ENCODE measurements around the gene TMEM229B.
A peak's percentile ranks its signal among the peaks of the same experiment; 100 is the strongest.

The TMEM229B gene

DNA sequence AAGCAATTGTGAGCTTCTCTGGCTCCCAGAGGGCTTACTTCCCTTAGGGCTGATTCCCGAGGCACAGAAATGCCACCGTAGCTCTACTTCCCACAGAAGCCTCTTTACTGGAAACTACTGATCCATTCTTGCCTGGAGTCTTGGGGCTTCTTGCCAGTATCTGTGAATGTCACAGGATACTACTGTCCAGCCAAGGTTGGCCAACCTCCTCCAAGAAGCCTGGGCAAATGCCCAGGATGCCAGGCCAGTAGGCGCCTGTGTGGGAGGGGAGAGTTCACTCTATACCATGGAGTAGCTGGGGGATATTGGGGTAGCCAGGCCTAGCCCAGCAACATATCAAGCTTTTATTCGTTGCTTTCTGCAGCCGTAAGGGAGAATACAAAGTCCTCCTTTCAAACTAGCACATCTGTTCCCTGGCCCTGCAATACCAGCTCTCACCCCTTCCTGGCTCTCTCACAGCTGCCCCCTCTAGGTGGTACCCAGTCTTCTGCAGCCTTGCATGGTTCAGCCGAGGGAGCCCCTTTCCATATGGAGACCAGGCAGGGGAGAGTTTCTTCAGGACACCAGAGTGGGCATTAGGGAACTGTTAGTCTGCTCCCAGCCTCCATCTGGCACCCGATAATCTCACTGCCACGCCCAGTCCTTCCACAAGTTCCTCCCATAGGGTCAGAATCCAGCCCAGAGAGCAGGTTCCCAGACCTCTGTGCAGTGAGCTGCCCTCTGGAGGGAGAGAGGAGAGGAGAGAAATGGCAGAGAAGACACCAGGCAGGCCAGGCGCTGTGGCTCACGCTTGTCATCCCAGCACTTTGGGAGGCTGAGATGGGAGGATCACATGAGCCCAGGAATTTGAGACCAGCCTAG lies 52.3 kb downstream of the TMEM229B start:
- H3K27ac Mint-ChIP-seq = no peak overlapping the region
- H3K9me3 Mint-ChIP-seq = no peaks in the 10 kb centered on the region
- no peak for DNase-seq
- H3K36me3 Mint-ChIP-seq (ENCODE audit: low read depth) = no peaks in the 10 kb centered on the region
- TF ChIP-seq, protein P1, sequence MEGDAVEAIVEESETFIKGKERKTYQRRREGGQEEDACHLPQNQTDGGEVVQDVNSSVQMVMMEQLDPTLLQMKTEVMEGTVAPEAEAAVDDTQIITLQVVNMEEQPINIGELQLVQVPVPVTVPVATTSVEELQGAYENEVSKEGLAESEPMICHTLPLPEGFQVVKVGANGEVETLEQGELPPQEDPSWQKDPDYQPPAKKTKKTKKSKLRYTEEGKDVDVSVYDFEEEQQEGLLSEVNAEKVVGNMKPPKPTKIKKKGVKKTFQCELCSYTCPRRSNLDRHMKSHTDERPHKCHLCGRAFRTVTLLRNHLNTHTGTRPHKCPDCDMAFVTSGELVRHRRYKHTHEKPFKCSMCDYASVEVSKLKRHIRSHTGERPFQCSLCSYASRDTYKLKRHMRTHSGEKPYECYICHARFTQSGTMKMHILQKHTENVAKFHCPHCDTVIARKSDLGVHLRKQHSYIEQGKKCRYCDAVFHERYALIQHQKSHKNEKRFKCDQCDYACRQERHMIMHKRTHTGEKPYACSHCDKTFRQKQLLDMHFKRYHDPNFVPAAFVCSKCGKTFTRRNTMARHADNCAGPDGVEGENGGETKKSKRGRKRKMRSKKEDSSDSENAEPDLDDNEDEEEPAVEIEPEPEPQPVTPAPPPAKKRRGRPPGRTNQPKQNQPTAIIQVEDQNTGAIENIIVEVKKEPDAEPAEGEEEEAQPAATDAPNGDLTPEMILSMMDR (IDR thresholded peaks at IDR 0.05) = no peak
- no peak overlapping the region for H3K4me3 Mint-ChIP-seq
- H3K27me3 Mint-ChIP-seq (ENCODE audit: low read depth, poor library complexity) = peaks cover 37% of the 10 kb centered on the region
- peaks cover 20% of the 10 kb centered on the region for H3K4me1 Mint-ChIP-seq

- no peak for DNase-seq
- Mint-ChIP-seq H3K36me3 (ENCODE audit: low read depth) (no peaks in the 10 kb centered on the region), H3K27me3 (ENCODE audit: low read depth, poor library complexity) (peaks cover 37% of the 10 kb centered on the region), H3K4me1 (peaks cover 24% of the 10 kb centered on the region), H3K4me3 (no peak overlapping the region), H3K9me3 (no peaks in the 10 kb centered on the region), H3K27ac (no peak overlapping the region)
- TF ChIP-seq, protein P1 (IDR thresholded peaks at IDR 0.05) = no peak
Observed at GRCh38 chr14:67435603-67436002, 52.9 kb downstream of the TMEM229B start.

DNA sequence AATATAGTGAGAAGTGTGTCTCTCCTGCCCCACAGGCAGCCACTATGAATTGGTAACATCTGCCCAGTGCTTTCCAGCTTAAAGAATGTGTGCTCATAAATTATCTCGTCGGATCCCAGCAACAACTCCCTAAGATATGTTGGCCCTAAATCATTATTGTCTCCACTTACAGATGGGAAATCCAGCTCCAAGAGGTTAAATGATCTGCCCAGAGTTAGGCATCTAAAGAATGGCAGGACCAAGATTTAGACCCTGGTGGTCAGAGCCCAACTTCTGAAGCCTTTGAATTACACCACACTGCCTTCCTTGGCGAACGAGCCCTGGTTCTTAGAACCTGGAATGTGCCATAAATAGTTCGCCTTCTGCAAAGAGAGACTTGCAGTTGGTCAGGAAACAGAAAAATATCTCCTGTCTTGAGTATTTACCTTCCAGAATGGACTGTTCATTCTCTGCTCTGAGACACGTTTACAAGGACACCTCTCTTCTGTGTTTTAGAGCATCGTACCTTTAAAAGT lies 56.4 kb downstream of the TMEM229B start:
- H3K9me3 Mint-ChIP-seq = no peaks in the 10 kb centered on the region
- H3K27ac Mint-ChIP-seq = no peak overlapping the region
- peaks cover 39% of the 10 kb centered on the region for H3K27me3 Mint-ChIP-seq (ENCODE audit: low read depth, poor library complexity)
- no peak overlapping the region for H3K4me3 Mint-ChIP-seq
- TF ChIP-seq, protein P1 (IDR thresholded peaks at IDR 0.05) = no peak
- H3K4me1 Mint-ChIP-seq = peaks cover 39% of the 10 kb centered on the region
- DNase-seq = peak; percentile 16
- H3K36me3 Mint-ChIP-seq (ENCODE audit: low read depth) = no peaks in the 10 kb centered on the region

GRCh38 chr14:67429510-67430205 lies 58.9 kb downstream of the TMEM229B start:
- H3K4me1 Mint-ChIP-seq = peaks cover 50% of the 10 kb centered on the region
- H3K27ac Mint-ChIP-seq = no peak overlapping the region
- no peak for DNase-seq
- no peak overlapping the region for H3K4me3 Mint-ChIP-seq
- no peaks in the 10 kb centered on the region for H3K36me3 Mint-ChIP-seq (ENCODE audit: low read depth)
- no peaks in the 10 kb centered on the region for H3K9me3 Mint-ChIP-seq
- TF ChIP-seq, protein P1 (IDR thresholded peaks at IDR 0.05) = no peak
- peaks cover 27% of the 10 kb centered on the region for H3K27me3 Mint-ChIP-seq (ENCODE audit: low read depth, poor library complexity)

GRCh38 chr14:67428501-67429031 lies 60.0 kb downstream of the TMEM229B start:
- TF ChIP-seq, protein P1 (IDR thresholded peaks at IDR 0.05) = no peak
- peaks cover 22% of the 10 kb centered on the region for H3K27me3 Mint-ChIP-seq (ENCODE audit: low read depth, poor library complexity)
- H3K9me3 Mint-ChIP-seq = no peaks in the 10 kb centered on the region

More at GRCh38 chr14:67428501-67429031, 60.0 kb downstream of the TMEM229B start:
- no peak for DNase-seq
- Mint-ChIP-seq H3K4me3 (no peak overlapping the region), H3K27ac (no peak overlapping the region), H3K4me1 (peaks cover 50% of the 10 kb centered on the region), H3K36me3 (ENCODE audit: low read depth) (no peaks in the 10 kb centered on the region)

Data from nephron progenitor cell (in vitro differentiated cells).